ENCODE measurements around the gene KCNH6.

Gene KCNH6

GRCh38 chr17:63488851-63489250 lies 34.3 kb upstream of the KCNH6 start:
- no peak for DNase-seq (ENCODE audit: low spot score)

- no peak for DNase-seq (ENCODE audit: low spot score)
Measured at GRCh38 chr17:63489291-63489690, 33.9 kb upstream of the KCNH6 start.

- no peak for DNase-seq (ENCODE audit: low spot score)
Measured at GRCh38 chr17:63490329-63490728, 32.8 kb upstream of the KCNH6 start.

GRCh38 chr17:63490858-63491400 lies 32.2 kb upstream of the KCNH6 start:
- no peak for DNase-seq (ENCODE audit: low spot score)

GRCh38 chr17:63491413-63491812 lies 31.7 kb upstream of the KCNH6 start:
- no peak for DNase-seq (ENCODE audit: low spot score)

- DNase-seq (ENCODE audit: low spot score), result no peak
Measured at GRCh38 chr17:63491977-63492618, 31.1 kb upstream of the KCNH6 start.

GRCh38 chr17:63492940-63493339 lies 30.2 kb upstream of the KCNH6 start:
- no peak for DNase-seq (ENCODE audit: low spot score)

- DNase-seq (ENCODE audit: low spot score), result no peak
Measured at GRCh38 chr17:63493411-63493810, 29.7 kb upstream of the KCNH6 start.

GRCh38 chr17:63494300-63494928 lies 28.7 kb upstream of the KCNH6 start:
- no peak for DNase-seq (ENCODE audit: low spot score)

GRCh38 chr17:63495491-63495890 lies 27.7 kb upstream of the KCNH6 start:
- DNase-seq (ENCODE audit: low spot score), result no peak

GRCh38 chr17:63496177-63496576 lies 27.0 kb upstream of the KCNH6 start:
- no peak for DNase-seq (ENCODE audit: low spot score)

GRCh38 chr17:63496663-63497400 lies 26.3 kb upstream of the KCNH6 start:
- DNase-seq (ENCODE audit: low spot score), result no peak

GRCh38 chr17:63497708-63498483 lies 25.3 kb upstream of the KCNH6 start:
- DNase-seq (ENCODE audit: low spot score), result no peak

GRCh38 chr17:63498626-63499195 lies 24.4 kb upstream of the KCNH6 start:
- DNase-seq (ENCODE audit: low spot score), result peak; percentile 35

GRCh38 chr17:63500543-63501390 lies 22.4 kb upstream of the KCNH6 start:
- DNase-seq (ENCODE audit: low spot score), result no peak

- no peak for DNase-seq (ENCODE audit: low spot score)
Measured at GRCh38 chr17:63503341-63503705, 19.8 kb upstream of the KCNH6 start.

- no peak for DNase-seq (ENCODE audit: low spot score)
Measured at GRCh38 chr17:63504261-63504660, 18.9 kb upstream of the KCNH6 start.

- no peak for DNase-seq (ENCODE audit: low spot score)
Measured at GRCh38 chr17:63505341-63505740, 17.8 kb upstream of the KCNH6 start.

GRCh38 chr17:63506627-63507026 lies 16.5 kb upstream of the KCNH6 start:
- DNase-seq (ENCODE audit: low spot score), result no peak

- no peak for DNase-seq (ENCODE audit: low spot score)
Measured at GRCh38 chr17:63511331-63511730, 11.8 kb upstream of the KCNH6 start.

GRCh38 chr17:63512388-63512787 lies 10.8 kb upstream of the KCNH6 start:
- DNase-seq (ENCODE audit: low spot score), result no peak
